Glutamatergic neuron (in vitro differentiated cells): ENCODE measurements around the gene HGF. TPM values are rescaled to one million over a fixed set of nuclear protein-coding genes. Genes with fewer than 3 reads are reported as not detected.
"Not testable (repeated sequence)": the region's sequence is repeated elsewhere in the genome, so short reads cannot be mapped to it uniquely, and the experiment has no call there.

Experiments
- DNase-seq: peaks from one replicate; pipeline ENCODE4 v3.0.0; 2022
- H3K27ac Mint-ChIP-seq: one replicate; pipeline ENCODE4 v1.8.0; 2020; ENCODE audit warnings: mild to moderate bottlenecking, mixed read lengths, inconsistent platforms; ENCODE audit not compliant: unreplicated experiment
- H3K27me3 Mint-ChIP-seq: one replicate; pipeline ENCODE4 v1.8.0; 2020; ENCODE audit warnings: mild to moderate bottlenecking, moderate library complexity, mixed read lengths, inconsistent platforms; ENCODE audit not compliant: unreplicated experiment
- H3K36me3 Mint-ChIP-seq: one replicate; pipeline ENCODE4 v1.8.0; 2020; ENCODE audit warnings: mild to moderate bottlenecking, mixed read lengths, inconsistent platforms; ENCODE audit not compliant: unreplicated experiment
- H3K4me1 Mint-ChIP-seq: one replicate; pipeline ENCODE4 v1.8.0; 2020; ENCODE audit warnings: mild to moderate bottlenecking, low read depth, mixed read lengths, inconsistent platforms; ENCODE audit not compliant: unreplicated experiment
- H3K4me3 Mint-ChIP-seq: one replicate; pipeline ENCODE4 v1.8.0; 2020; ENCODE audit warnings: mild to moderate bottlenecking, mixed read lengths, inconsistent platforms; ENCODE audit not compliant: unreplicated experiment
- H3K9me3 Mint-ChIP-seq: one replicate; pipeline ENCODE4 v1.8.0; 2020; ENCODE audit warnings: mild to moderate bottlenecking, moderate library complexity, mixed read lengths, inconsistent platforms; ENCODE audit not compliant: unreplicated experiment
- total RNA-seq: library from RNA; stranded (reverse); fragmentation: NEBNext Ultra II Directional; extraction: Animal tissue kit (Norgen Biotek cat#: 25700); gene quantifications from one replicate; pipeline ENCODE4 v1.2.1, GENCODE V29; 2021; ENCODE audit not compliant: unreplicated experiment
- TF ChIP-seq, protein P1 (sequence below): fragments of 200-600 bp; sonication (generic); IDR thresholded peaks from one replicate; pipeline ENCODE4 v1.5.0; 2021; ENCODE audit not compliant: partially characterized antibody, unreplicated experiment

The HGF gene
- total RNA-seq, 1 donor from 2014 or later = not detected

DNA sequence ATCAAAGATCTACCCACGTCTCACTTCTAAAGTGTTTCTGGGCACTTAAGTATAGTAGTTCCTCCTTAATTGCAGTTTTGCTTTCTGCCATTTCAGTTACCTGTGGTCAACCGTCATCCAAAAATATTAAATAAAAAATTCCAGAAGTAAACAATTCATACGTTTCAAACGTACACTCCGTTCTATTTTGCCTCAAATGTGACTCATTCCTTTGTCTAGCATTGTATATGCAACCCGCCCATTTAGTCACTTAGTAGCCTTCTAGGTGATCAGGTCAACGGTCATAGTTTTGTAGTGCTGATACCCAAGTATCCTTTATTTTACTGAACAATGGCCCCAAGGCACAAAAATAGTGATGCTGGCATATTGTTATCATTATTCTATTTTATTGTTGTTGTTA, 33.8 kb downstream of the HGF start:
- Mint-ChIP-seq H3K4me3 (no peak overlapping the region), H3K4me1 (no peaks in the 10 kb centered on the region), H3K27me3 (no peaks in the 10 kb centered on the region), H3K36me3 (no peaks in the 10 kb centered on the region), H3K9me3 (no peaks in the 10 kb centered on the region), H3K27ac (no peak overlapping the region)
- no peak for DNase-seq
- TF ChIP-seq, protein P1, sequence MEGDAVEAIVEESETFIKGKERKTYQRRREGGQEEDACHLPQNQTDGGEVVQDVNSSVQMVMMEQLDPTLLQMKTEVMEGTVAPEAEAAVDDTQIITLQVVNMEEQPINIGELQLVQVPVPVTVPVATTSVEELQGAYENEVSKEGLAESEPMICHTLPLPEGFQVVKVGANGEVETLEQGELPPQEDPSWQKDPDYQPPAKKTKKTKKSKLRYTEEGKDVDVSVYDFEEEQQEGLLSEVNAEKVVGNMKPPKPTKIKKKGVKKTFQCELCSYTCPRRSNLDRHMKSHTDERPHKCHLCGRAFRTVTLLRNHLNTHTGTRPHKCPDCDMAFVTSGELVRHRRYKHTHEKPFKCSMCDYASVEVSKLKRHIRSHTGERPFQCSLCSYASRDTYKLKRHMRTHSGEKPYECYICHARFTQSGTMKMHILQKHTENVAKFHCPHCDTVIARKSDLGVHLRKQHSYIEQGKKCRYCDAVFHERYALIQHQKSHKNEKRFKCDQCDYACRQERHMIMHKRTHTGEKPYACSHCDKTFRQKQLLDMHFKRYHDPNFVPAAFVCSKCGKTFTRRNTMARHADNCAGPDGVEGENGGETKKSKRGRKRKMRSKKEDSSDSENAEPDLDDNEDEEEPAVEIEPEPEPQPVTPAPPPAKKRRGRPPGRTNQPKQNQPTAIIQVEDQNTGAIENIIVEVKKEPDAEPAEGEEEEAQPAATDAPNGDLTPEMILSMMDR = no peak

DNA sequence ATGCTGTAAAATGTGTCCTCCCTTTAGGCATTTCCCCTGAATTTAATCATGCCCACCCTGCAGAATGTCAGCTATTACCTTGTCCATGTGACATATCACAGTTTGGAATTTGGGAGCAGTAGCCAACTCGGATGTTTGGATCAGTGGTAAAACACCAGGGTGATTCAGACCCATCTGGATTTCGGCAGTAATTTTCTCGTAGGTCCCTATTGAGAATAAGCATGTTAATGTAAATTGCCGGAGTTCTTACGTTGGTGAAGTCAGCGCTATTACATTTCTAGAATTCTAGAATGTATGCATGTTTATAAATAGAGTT, 44.1 kb downstream of the HGF start:
- Mint-ChIP-seq H3K4me3 (no peak overlapping the region), H3K4me1 (no peaks in the 10 kb centered on the region), H3K9me3 (no peaks in the 10 kb centered on the region), H3K27ac (no peak overlapping the region), H3K36me3 (no peaks in the 10 kb centered on the region), H3K27me3 (no peaks in the 10 kb centered on the region)
- TF ChIP-seq, protein P1 = no peak
- DNase-seq = no peak

DNA sequence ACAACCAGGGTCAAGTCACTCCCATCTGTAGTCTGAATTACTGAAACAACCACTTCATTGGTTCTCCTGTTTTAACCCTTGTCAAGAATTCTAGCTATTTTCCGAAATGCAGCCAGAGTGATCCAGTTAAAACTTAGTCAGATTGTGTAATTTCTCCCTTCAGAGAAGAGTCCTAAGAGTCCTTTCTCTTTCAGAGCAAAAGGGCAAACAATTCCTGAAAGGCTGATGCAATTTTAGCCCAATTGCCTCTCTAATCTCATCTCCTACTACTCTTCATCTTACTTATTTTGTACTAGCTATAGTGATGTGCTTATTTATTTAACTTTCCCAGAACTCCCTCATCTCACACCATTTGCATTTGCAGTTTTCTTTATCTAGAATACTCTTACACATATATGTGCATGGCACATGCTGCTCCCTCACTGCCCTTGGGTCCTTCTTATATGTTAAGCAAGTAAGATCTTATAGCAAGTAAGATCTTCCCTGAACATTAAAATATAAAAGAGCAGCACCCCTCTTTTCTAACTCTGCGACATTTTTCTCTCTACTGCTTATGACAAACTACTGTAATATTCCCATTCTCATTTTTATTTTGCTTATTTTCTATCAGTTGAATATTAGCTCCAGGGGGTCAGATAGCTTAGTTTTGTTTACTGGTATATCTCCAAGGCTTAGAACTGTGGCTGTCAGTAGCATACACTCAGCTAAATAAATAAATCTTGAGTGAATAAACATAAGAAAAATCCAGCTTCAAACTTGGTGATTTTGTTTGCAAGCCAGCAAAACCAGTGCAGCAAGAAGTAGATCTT, 44.6 kb downstream of the HGF start:
- H3K36me3 Mint-ChIP-seq = no peaks in the 10 kb centered on the region
- TF ChIP-seq, protein P1 = no peak
- no peak overlapping the region for H3K27ac Mint-ChIP-seq
- no peaks in the 10 kb centered on the region for H3K27me3 Mint-ChIP-seq
- no peak overlapping the region for H3K4me3 Mint-ChIP-seq
- no peaks in the 10 kb centered on the region for H3K4me1 Mint-ChIP-seq
- no peak for DNase-seq
- no peaks in the 10 kb centered on the region for H3K9me3 Mint-ChIP-seq

DNA sequence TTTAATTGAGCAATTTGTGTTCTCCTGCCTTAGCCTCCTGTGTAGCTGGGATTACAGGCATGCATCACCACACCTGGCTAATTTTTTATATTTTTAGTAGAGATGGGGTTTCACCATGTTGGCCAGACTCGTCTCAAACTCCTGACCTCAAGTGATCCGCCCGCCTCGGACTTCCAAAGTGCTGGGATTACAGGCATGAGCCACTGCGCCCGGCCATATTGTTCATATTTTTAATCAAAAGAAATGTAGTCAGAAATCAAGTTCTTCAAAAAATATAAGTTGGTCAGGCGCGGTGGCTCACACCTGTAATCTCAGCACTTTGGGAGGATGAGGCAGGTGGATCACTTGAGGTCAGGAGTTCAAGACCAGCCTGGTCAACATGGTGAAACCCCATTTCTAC, 47.6 kb downstream of the HGF start:
- H3K36me3 Mint-ChIP-seq, H3K27ac Mint-ChIP-seq, H3K27me3 Mint-ChIP-seq, H3K4me1 Mint-ChIP-seq, DNase-seq, H3K4me3 Mint-ChIP-seq, H3K9me3 Mint-ChIP-seq: not testable (repeated sequence)

DNA sequence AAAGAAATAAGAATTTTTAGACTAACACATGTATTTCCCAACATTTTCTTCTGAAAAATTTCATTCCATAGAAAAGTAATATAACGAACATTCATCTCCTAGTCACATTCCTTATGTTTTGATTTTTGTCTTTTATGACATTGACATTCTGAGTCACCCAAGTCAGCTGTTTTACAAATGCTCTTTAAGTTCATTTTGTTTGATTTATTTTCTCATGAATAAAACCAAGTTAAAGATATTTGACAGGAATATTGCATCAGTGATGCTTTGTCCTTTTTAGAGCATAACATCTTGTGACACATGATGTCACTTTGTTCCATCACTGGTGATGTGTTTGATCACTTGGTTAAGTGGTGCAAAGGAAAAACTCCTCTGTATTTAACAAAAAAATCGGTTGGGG, 48.4 kb downstream of the HGF start:
- H3K9me3 Mint-ChIP-seq = no peaks in the 10 kb centered on the region
- peaks cover 10% of the 10 kb centered on the region for H3K4me1 Mint-ChIP-seq
- no peak overlapping the region for H3K4me3 Mint-ChIP-seq
- H3K27me3 Mint-ChIP-seq = no peaks in the 10 kb centered on the region
- H3K27ac Mint-ChIP-seq = peak overlapping the region; percentile 66
- DNase-seq = no peak
- TF ChIP-seq, protein P1 = no peak
- H3K36me3 Mint-ChIP-seq = no peaks in the 10 kb centered on the region

DNA sequence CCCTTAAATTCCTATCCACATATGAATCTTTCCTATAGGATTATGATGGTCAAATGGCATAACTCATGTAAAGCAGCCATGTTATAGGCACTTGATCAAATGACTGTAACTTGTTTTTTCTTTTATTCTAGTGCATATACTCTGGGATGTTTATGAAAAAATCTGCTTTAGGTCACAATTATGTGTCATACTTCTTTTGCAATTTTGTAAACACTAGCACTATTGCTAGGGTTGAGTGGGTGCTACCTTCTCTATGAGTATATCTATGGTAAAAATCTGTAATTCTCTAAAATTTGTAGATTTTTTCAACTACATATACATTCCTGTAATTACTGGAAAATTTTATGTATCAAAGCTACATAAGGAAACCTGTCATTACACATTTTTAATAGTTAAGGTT, 50.0 kb downstream of the HGF start:
- no peak for DNase-seq
- TF ChIP-seq, protein P1 = no peak
- no peaks in the 10 kb centered on the region for H3K27me3 Mint-ChIP-seq
- no peaks in the 10 kb centered on the region for H3K9me3 Mint-ChIP-seq
- H3K36me3 Mint-ChIP-seq = no peaks in the 10 kb centered on the region
- no peak overlapping the region for H3K4me3 Mint-ChIP-seq
- H3K27ac Mint-ChIP-seq = no peak overlapping the region
- H3K4me1 Mint-ChIP-seq = peaks cover 13% of the 10 kb centered on the region
